IMR-90 (cell line): ENCODE measurements around the gene JADE3. TPM values are rescaled to one million over a fixed set of nuclear protein-coding genes. Genes with fewer than 3 reads are reported as not detected.

Experiments
- ATAC-seq: fragments of 200-7000 bp; cut with Tn5 transposase; 2 replicates; pipeline ENCODE4 v1.9.1; 2020; ENCODE audit warnings: low read depth, mild to moderate bottlenecking, moderate library complexity
- BruUV-seq: library from RNA; stranded (reverse); fragments of 400-500 nt; replicated peaks from 2 replicates; lab custom pipeline; 2021; lab: Mats Ljungman, UMichigan
- CTCF ChIA-PET: fragments of 300-600 bp; formaldehyde crosslinking; extraction: SDS; loops from one replicate; lab custom pipeline; 2021; ENCODE audit warnings: antibody characterized with exemption; lab: Yijun Ruan, JAX
- POLR2A ChIA-PET: fragments of 300-600 bp; sonication (Branson Sonifier 250); formaldehyde crosslinking; loops from one replicate; lab custom pipeline; 2022; ENCODE audit warnings: antibody characterized with exemption; ENCODE audit not compliant: unreplicated experiment; lab: Charles Lee
- DNase-seq: peaks from one replicate; pipeline ENCODE4 v3.0.0; 2013
- H2AFZ ChIP-seq: replicated peaks from 2 replicates; pipeline ENCODE3; 2013; ENCODE audit warnings: low read length, mild to moderate bottlenecking; ENCODE audit not compliant: poor library complexity
- H2AK5ac ChIP-seq: 2 replicates; pipeline ENCODE4 v1.6.1; 2013; ENCODE audit warnings: low read depth, low read length, inconsistent platforms
- H2AK9ac ChIP-seq: replicated peaks from 2 replicates; pipeline ENCODE3; 2013; ENCODE audit warnings: mild to moderate bottlenecking, low read depth, low read length, moderate library complexity; ENCODE audit not compliant: poor library complexity
- H2BK120ac ChIP-seq: 2 replicates; pipeline ENCODE4 v1.6.1; 2013; ENCODE audit warnings: low read depth, low read length, inconsistent platforms
- H2BK15ac ChIP-seq: 3 replicates; pipeline ENCODE4 v1.6.1; 2013; ENCODE audit warnings: low read depth, low read length, inconsistent platforms
- H2BK20ac ChIP-seq: 2 replicates; pipeline ENCODE4 v1.6.1; 2013; ENCODE audit warnings: low read depth, mild to moderate bottlenecking, inconsistent platforms, low read length, moderate library complexity
- H2BK5ac ChIP-seq: 2 replicates; pipeline ENCODE4 v1.6.1; 2013; ENCODE audit warnings: mild to moderate bottlenecking, low read depth, low read length, inconsistent platforms; ENCODE audit not compliant: poor library complexity, severe bottlenecking
- H3K14ac ChIP-seq: replicated peaks from 2 replicates; pipeline ENCODE4 v1.6.1; 2013; ENCODE audit warnings: low read depth, low read length, inconsistent platforms
- H3K18ac ChIP-seq: 2 replicates; pipeline ENCODE4 v1.6.1; 2013; ENCODE audit warnings: low read depth, low read length, control low read depth
- H3K23ac ChIP-seq: 2 replicates; pipeline ENCODE4 v1.6.1; 2013; ENCODE audit warnings: low read depth, low read length, inconsistent platforms
- H3K27ac ChIP-seq: 2 replicates; pipeline ENCODE4 v1.5.1; 2013; ENCODE audit warnings: mild to moderate bottlenecking, control low read depth, low read length; ENCODE audit not compliant: insufficient read depth
- H3K27me3 ChIP-seq: 2 replicates; pipeline ENCODE4 v1.6.1; 2013; ENCODE audit warnings: low read length; ENCODE audit not compliant: control insufficient read depth, insufficient read depth
- H3K36me3 ChIP-seq: 2 replicates; pipeline ENCODE4 v1.6.1; 2013; ENCODE audit warnings: low read length, mixed read lengths; ENCODE audit not compliant: control insufficient read depth, insufficient read depth
- H3K4ac ChIP-seq: 2 replicates; pipeline ENCODE4 v1.6.1; 2013; ENCODE audit warnings: low read depth, low read length, inconsistent platforms
- H3K4me1 ChIP-seq: 2 replicates; pipeline ENCODE4 v1.6.1; 2013; ENCODE audit warnings: low read length, mixed read lengths; ENCODE audit not compliant: control insufficient read depth, insufficient read depth
- H3K4me2 ChIP-seq: 2 replicates; pipeline ENCODE4 v1.6.1; 2013; ENCODE audit warnings: low read depth, mild to moderate bottlenecking, control low read depth, low read length, moderate library complexity
- H3K4me3 ChIP-seq: 2 replicates; pipeline ENCODE4 v1.5.1; 2013; ENCODE audit warnings: low read depth, mild to moderate bottlenecking, control low read depth, low read length, moderate library complexity; ENCODE audit not compliant: insufficient read depth
- H3K56ac ChIP-seq: 2 replicates; pipeline ENCODE4 v1.6.1; 2013; ENCODE audit warnings: low read length, inconsistent platforms; ENCODE audit not compliant: insufficient read depth; ENCODE audit errors: extremely low read depth
- H3K79me1 ChIP-seq, 2 experiments: 2 replicates each; pipeline ENCODE4 v1.6.1; 2013; ENCODE audit warnings: low read length in 2 of 2, inconsistent platforms in 1 of 2, low read depth in 1 of 2
- H3K9ac ChIP-seq: 2 replicates; pipeline ENCODE4 v1.6.1; 2013; ENCODE audit warnings: low read depth, low read length, control low read depth
- H3K9me1 ChIP-seq: 2 replicates; pipeline ENCODE4 v1.6.1; 2013; ENCODE audit warnings: low read length, inconsistent platforms; ENCODE audit not compliant: insufficient read depth
- H3K9me3 ChIP-seq: 2 replicates; pipeline ENCODE4 v1.6.1; 2013; ENCODE audit warnings: low read length; ENCODE audit not compliant: control insufficient read depth, insufficient read depth
- H4K20me1 ChIP-seq: 2 replicates; pipeline ENCODE4 v1.6.1; 2013; ENCODE audit warnings: low read length, inconsistent platforms; ENCODE audit not compliant: insufficient read depth
- H4K5ac ChIP-seq: 2 replicates; pipeline ENCODE4 v1.6.1; 2013; ENCODE audit warnings: mild to moderate bottlenecking, low read depth, low read length, control low read depth
- H4K8ac ChIP-seq, 2 experiments: 2 replicates each; pipeline ENCODE4 v1.6.1; 2013; ENCODE audit warnings: low read depth in 2 of 2, low read length in 2 of 2, control low read depth in 1 of 2, inconsistent platforms in 1 of 2
- H4K91ac ChIP-seq: 2 replicates; pipeline ENCODE4 v1.6.1; 2013; ENCODE audit warnings: low read depth, low read length, inconsistent platforms; ENCODE audit not compliant: insufficient read depth
- FOS ChIP-seq: fragments of 150-350 bp; IDR thresholded peaks from 2 replicates; pipeline ENCODE4 v1.6.1; 2016; ENCODE audit warnings: low read depth, low read length
- MAFK ChIP-seq: IDR thresholded peaks from 2 replicates; pipeline ENCODE4 v1.6.1; 2012; ENCODE audit warnings: low read depth, low read length, improper control_type of control experiment
- POLR2A ChIP-seq: IDR thresholded peaks from 2 replicates; pipeline ENCODE4 v1.6.1; 2012; ENCODE audit warnings: mild to moderate bottlenecking, low read depth, low read length
- WGBS, 2 experiments: methylation state at CpG; one replicate each; pipeline versions ENCODE4 v1.1.5 to v1.1.7; 2013; ENCODE audit warnings: missing lambda C conversion rate in 2 of 2; ENCODE audit not compliant: insufficient read length in 1 of 2; ENCODE audit errors: extremely low coverage in 2 of 2; 5-methylcytosine and 5-hydroxymethylcytosine counted together
- dilution Hi-C: fragments of 300-500 bp; cut with HindIII; formaldehyde crosslinking; loops from one replicate; pipeline ENCODE4 v1.14.3; 2018; ENCODE audit warnings: low sequenced_read_pairs; ENCODE audit not compliant: unreplicated experiment
- in situ Hi-C: fragments of 300-500 bp; cut with MboI; formaldehyde crosslinking; loops from 3 replicates; pipeline ENCODE4 v1.14.3; 2019; ENCODE audit warnings: low sequenced_read_pairs, inconsistent platforms, mixed read lengths
- intact Hi-C: fragments of 100-400 bp; cut with micrococcal nuclease; formaldehyde crosslinking; loops from 2 replicates; pipeline ENCODE4 v1.10.0; 2022
- polyA plus RNA-seq, 3 experiments: library from polyadenylated mRNA; depleted of rRNA; stranded (reverse); fragments of >200 nt; gene quantifications; 2 replicates each; pipeline ENCODE4 v1.2.3, GENCODE V29; 2012; ENCODE audit warnings: low replicate concordance in 1 of 3
- total RNA-seq: library from RNA; depleted of rRNA; stranded (reverse); fragments of >200 nt; gene quantifications from 2 replicates; pipeline ENCODE4 v1.2.3, GENCODE V29; 2012
- TF ChIP-seq, protein P1 (sequence below): fragments of 150-350 bp; IDR thresholded peaks from 2 replicates; pipeline ENCODE4 v1.6.1; 2017; ENCODE audit warnings: mild to moderate bottlenecking, antibody characterized with exemption, low read length, low read depth

Gene JADE3
- total and polyA plus RNA-seq, 2 of the 4 experiments (the other 2 are of a cell fraction): 2.1 to 4.7 TPM

- intact Hi-C loops (no loop called here), dilution Hi-C loops (no loop called here), in situ Hi-C loops (no loop called here)
- Histone ChIP-seq H3K36me3 (no peaks in the 10 kb centered on the region), H3K18ac (no peak overlapping the region), H3K14ac (no peak overlapping the region; the same call in 1 of the 2 replicates), H3K27ac (no peak overlapping the region), H2BK120ac (no peak overlapping the region), H4K8ac (no peak overlapping the region), H3K9ac (no peak overlapping the region), H3K79me1 (peaks cover 11 to 32% of the 10 kb centered on the region in 2 experiments; a peak in 3 of 4 replicates), H2AFZ (no peak overlapping the region), H2BK15ac (no peak overlapping the region), H3K23ac (no peak overlapping the region), H3K4ac (no peak overlapping the region), H2AK5ac (no peak overlapping the region), H3K4me1 (peaks cover 4% of the 10 kb centered on the region; the same call in 1 of the 2 replicates), H2BK5ac (no peak overlapping the region), H3K4me2 (no peak overlapping the region), H3K4me3 (no peak overlapping the region), H2AK9ac (no peak overlapping the region), H3K56ac (no peak overlapping the region), H3K9me1 (peaks cover 4% of the 10 kb centered on the region; the same call in 1 of the 2 replicates), H2BK20ac (no peak overlapping the region), H4K91ac (no peak overlapping the region), H4K20me1 (no peaks in the 10 kb centered on the region; the same call in none of the 2 replicates), H3K27me3 (peaks cover 4% of the 10 kb centered on the region; the same call in 1 of the 2 replicates), H4K5ac (no peak overlapping the region), H3K9me3 (no peaks in the 10 kb centered on the region)
- ChIA-PET CTCF (no interaction called here), POLR2A (no interaction called here)
- TF ChIP-seq, protein P1, sequence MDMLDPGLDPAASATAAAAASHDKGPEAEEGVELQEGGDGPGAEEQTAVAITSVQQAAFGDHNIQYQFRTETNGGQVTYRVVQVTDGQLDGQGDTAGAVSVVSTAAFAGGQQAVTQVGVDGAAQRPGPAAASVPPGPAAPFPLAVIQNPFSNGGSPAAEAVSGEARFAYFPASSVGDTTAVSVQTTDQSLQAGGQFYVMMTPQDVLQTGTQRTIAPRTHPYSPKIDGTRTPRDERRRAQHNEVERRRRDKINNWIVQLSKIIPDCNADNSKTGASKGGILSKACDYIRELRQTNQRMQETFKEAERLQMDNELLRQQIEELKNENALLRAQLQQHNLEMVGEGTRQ: no peak
- no peak for TF ChIP-seq POLR2A
- no peak for TF ChIP-seq FOS
- TF ChIP-seq MAFK: no peak
- no peak for ATAC-seq
- 20% methylated on average over 1 of the region's 3 CpGs; no CpG with 5 or more reads in 1 of the 2 experiments for WGBS, 2 experiments
- DNase-seq: no peak
- BruUV-seq: no TSS peak
Observed at GRCh38 chrX:46927718-46928117, 15.5 kb downstream of the JADE3 start.
